SKM-1 (cell line): ENCODE measurements around the gene DLGAP4.

Source experiments
- DNase-seq: peaks from one replicate; lab custom pipeline; 2025; ENCODE audit not compliant: unreplicated experiment; lab: John Stamatoyannopoulos, UW

Gene DLGAP4

GRCh38 chr20:36308353-36308752, 2.2 kb downstream of the DLGAP4 start:
- no peak for DNase-seq

- no peak for DNase-seq
These were observed 2.8 kb downstream of the DLGAP4 start for GRCh38 chr20:36308986-36309385.

GRCh38 chr20:36309643-36310042, 3.5 kb downstream of the DLGAP4 start:
- no peak for DNase-seq

GRCh38 chr20:36310215-36310981, 4.3 kb downstream of the DLGAP4 start:
- DNase-seq = no peak

- DNase-seq = no peak
These were observed 5.2 kb downstream of the DLGAP4 start for GRCh38 chr20:36311141-36311853.

- DNase-seq = no peak
These were observed 6.0 kb downstream of the DLGAP4 start for GRCh38 chr20:36311854-36312723.

- DNase-seq = no peak
These were observed 6.7 kb downstream of the DLGAP4 start for GRCh38 chr20:36312724-36313441.

GRCh38 chr20:36313476-36313875, 7.3 kb downstream of the DLGAP4 start:
- DNase-seq = no peak

- no peak for DNase-seq
These were observed 7.8 kb downstream of the DLGAP4 start for GRCh38 chr20:36313926-36314325.

- DNase-seq = no peak
These were observed 8.8 kb downstream of the DLGAP4 start for GRCh38 chr20:36314734-36315544.

GRCh38 chr20:36315545-36316351, 9.6 kb downstream of the DLGAP4 start:
- DNase-seq = no peak

- DNase-seq = no peak
These were observed 11.5 kb downstream of the DLGAP4 start for GRCh38 chr20:36317675-36318074.

GRCh38 chr20:36318166-36318565, 12.0 kb downstream of the DLGAP4 start:
- DNase-seq = no peak

GRCh38 chr20:36319356-36320260, 13.5 kb downstream of the DLGAP4 start:
- DNase-seq = no peak

- no peak for DNase-seq
These were observed 14.2 kb downstream of the DLGAP4 start for GRCh38 chr20:36320261-36320897.

- DNase-seq = no peak
These were observed 15.0 kb downstream of the DLGAP4 start for GRCh38 chr20:36320898-36321695.

GRCh38 chr20:36322131-36322530, 16.0 kb downstream of the DLGAP4 start:
- no peak for DNase-seq
